ENCODE data around the gene LPCAT4.
"Not testable (repeated sequence)": the region's sequence is repeated elsewhere in the genome, so short reads cannot be mapped to it uniquely, and the experiment has no call there.

GRCh38 chr15:34375541-34375940 lies 8.5 kb upstream of the LPCAT4 start:
- not testable (repeated sequence) for TF ChIP-seq YY1 (IDR thresholded peaks at IDR 0.05; ENCODE audit: extremely low read depth, insufficient replicate concordance, low read depth, low read length); SIN3A (IDR thresholded peaks at IDR 0.05; ENCODE audit: low read depth); CTCF (IDR thresholded peaks at IDR 0.05 in 2 of 3, conservative IDR thresholded peaks at IDR 0.05 in 1 of 3; ENCODE audit: borderline replicate concordance in 1 of 3, insufficient read depth in 1 of 3, low read depth in 2 of 3, low read length in 2 of 3); POLR2A (IDR thresholded peaks at IDR 0.05; ENCODE audit: borderline replicate concordance, extremely low read depth, insufficient read depth, insufficient read length); FOSL1 (IDR thresholded peaks at IDR 0.05; ENCODE audit: low read depth); EZH2 (IDR thresholded peaks at IDR 0.05); ATF3 (IDR thresholded peaks at IDR 0.05); ELF1 (IDR thresholded peaks at IDR 0.05; ENCODE audit: borderline replicate concordance, low read depth); EGR1 (IDR thresholded peaks at IDR 0.05; ENCODE audit: low read depth); ZNF274 (IDR thresholded peaks at IDR 0.05; ENCODE audit: low read depth, low read length)
